Activated CD8-positive, alpha-beta memory T cell treated with anti-CD3 and anti-CD28 coated beads for 48 hours (primary cell): ENCODE data around the gene ZSWIM5.
A peak's percentile ranks its signal among the peaks of the same experiment; 100 is the strongest.

Experiments
- DNase-seq, 3 experiments: peaks; one replicate each; pipeline ENCODE4 v3.0.0-alpha.2; 2020; ENCODE audit warnings: low read depth in 2 of 3, low spot score in 2 of 3

ZSWIM5 gene

GRCh38 chr1:45035631-45036301 is 170.6 kb downstream of the ZSWIM5 start:
- DNase-seq: no peak

GRCh38 chr1:45033356-45033755 is 173.0 kb downstream of the ZSWIM5 start:
- DNase-seq: no peak

GRCh38 chr1:45032837-45033236 is 173.6 kb downstream of the ZSWIM5 start:
- no peak for DNase-seq

GRCh38 chr1:45026446-45026845 is 180.0 kb downstream of the ZSWIM5 start:
- no peak for DNase-seq

GRCh38 chr1:45023663-45024062 is 182.7 kb downstream of the ZSWIM5 start:
- DNase-seq: no peak

- DNase-seq: peak in 1 of 3 experiments; percentile 42
These were observed 187.7 kb downstream of the ZSWIM5 start for GRCh38 chr1:45018599-45019230.

GRCh38 chr1:45016767-45017166 is 189.6 kb downstream of the ZSWIM5 start:
- DNase-seq: no peak

- DNase-seq: no peak
These were observed 190.2 kb downstream of the ZSWIM5 start for GRCh38 chr1:45016090-45016697.

- DNase-seq: no peak
These were observed 190.7 kb downstream of the ZSWIM5 start for GRCh38 chr1:45015683-45016082.

- DNase-seq: peak in 2 of 3 experiments; percentile 53 to 57
These were observed 191.9 kb downstream of the ZSWIM5 start for GRCh38 chr1:45014321-45015028.

- no peak for DNase-seq
These were observed 192.7 kb downstream of the ZSWIM5 start for GRCh38 chr1:45013551-45014209.

GRCh38 chr1:45012639-45013278 is 193.6 kb downstream of the ZSWIM5 start:
- no peak for DNase-seq

- DNase-seq: peak; percentile 58 to 72 (median 63)
These were observed 194.4 kb downstream of the ZSWIM5 start, which contains the start of gene UROD for GRCh38 chr1:45011837-45012638. TSS of gene UROD (plus strand) at chr1:45012254. CDS start at chr1:45012266, 12 bp downstream.

- DNase-seq: peak in 2 of 3 experiments; percentile 48 to 50
These were observed 195.3 kb downstream of the ZSWIM5 start, which contains the start of gene HECTD3 for GRCh38 chr1:45010855-45011811. TSS of gene HECTD3 (minus strand) at chr1:45011324. CDS start at chr1:45011257, 67 bp downstream.

- no peak for DNase-seq
These were observed 196.2 kb downstream of the ZSWIM5 start for GRCh38 chr1:45009956-45010854.

GRCh38 chr1:45009296-45009865 is 197.0 kb downstream of the ZSWIM5 start:
- DNase-seq: no peak

GRCh38 chr1:45008516-45008915 is 197.9 kb downstream of the ZSWIM5 start:
- DNase-seq: no peak
